H9 (cell line): ENCODE data around the gene ADAMTS8. TPM values are rescaled to one million over a fixed set of nuclear protein-coding genes. Genes with fewer than 3 reads are reported as not detected.

Source experiments
- DNase-seq: peaks from one replicate; pipeline ENCODE4 v3.0.0-alpha.2; 2017
- H2AFZ ChIP-seq: one replicate; pipeline ENCODE4 v1.6.1; 2013; ENCODE audit warnings: mild to moderate bottlenecking, low read length, control low read depth, moderate library complexity
- H2AK5ac ChIP-seq: 2 replicates; pipeline ENCODE4 v1.6.1; 2013; ENCODE audit warnings: low read length, control low read depth, mixed read lengths; ENCODE audit not compliant: insufficient read length
- H2BK120ac ChIP-seq: one replicate; pipeline ENCODE4 v1.6.1; 2013; ENCODE audit warnings: low read depth, mild to moderate bottlenecking, low read length, control low read depth, inconsistent platforms; ENCODE audit not compliant: poor library complexity, severe bottlenecking
- H2BK12ac ChIP-seq: 2 replicates; pipeline ENCODE4 v1.6.1; 2013; ENCODE audit warnings: low read length, control low read depth, mixed read lengths, low read depth; ENCODE audit not compliant: insufficient read length
- H2BK15ac ChIP-seq: 2 replicates; pipeline ENCODE4 v1.6.1; 2013; ENCODE audit warnings: low read depth, low read length, control low read depth
- H2BK20ac ChIP-seq: one replicate; pipeline ENCODE4 v1.6.1; 2013; ENCODE audit warnings: low read depth, mild to moderate bottlenecking, low read length, control low read depth, inconsistent platforms; ENCODE audit not compliant: poor library complexity, severe bottlenecking
- H2BK5ac ChIP-seq: 2 replicates; pipeline ENCODE4 v1.6.1; 2013; ENCODE audit warnings: low read length, control low read depth, mixed read lengths; ENCODE audit not compliant: insufficient read length
- H3K14ac ChIP-seq: 2 replicates; pipeline ENCODE4 v1.6.1; 2013; ENCODE audit warnings: low read length, control low read depth; ENCODE audit not compliant: insufficient read depth
- H3K18ac ChIP-seq: 2 replicates; pipeline ENCODE4 v1.6.1; 2013; ENCODE audit warnings: low read depth, mild to moderate bottlenecking, mixed read lengths, low read length, control low read depth; ENCODE audit not compliant: insufficient read length
- H3K23ac ChIP-seq: 2 replicates; pipeline ENCODE4 v1.6.1; 2013; ENCODE audit warnings: low read length, control low read depth, mixed read lengths, low read depth; ENCODE audit not compliant: insufficient read length
- H3K23me2 ChIP-seq: 2 replicates; pipeline ENCODE4 v1.6.1; 2013; ENCODE audit warnings: low read depth, mild to moderate bottlenecking, mixed read lengths, low read length, control low read depth; ENCODE audit not compliant: insufficient read length, poor library complexity, severe bottlenecking
- H3K27ac ChIP-seq: 2 replicates; pipeline ENCODE4 v1.5.1; 2013; ENCODE audit warnings: low read length, control low read depth, mixed read lengths, low read depth; ENCODE audit not compliant: insufficient read length
- H3K27me3 ChIP-seq: 2 replicates; pipeline ENCODE4 v1.6.1; 2013; ENCODE audit warnings: low read length, control low read depth, inconsistent platforms; ENCODE audit not compliant: insufficient read depth
- H3K4ac ChIP-seq: 2 replicates; pipeline ENCODE4 v1.6.1; 2013; ENCODE audit warnings: low read depth, mild to moderate bottlenecking, control low read depth, inconsistent platforms, low read length, moderate library complexity
- H3K4me1 ChIP-seq: 2 replicates; pipeline ENCODE4 v1.6.1; 2013; ENCODE audit warnings: low read length, control low read depth, inconsistent platforms; ENCODE audit not compliant: insufficient read depth
- H3K4me2 ChIP-seq: 2 replicates; pipeline ENCODE4 v1.6.1; 2013; ENCODE audit warnings: low read length, control low read depth, mixed read lengths; ENCODE audit not compliant: insufficient read length, insufficient read depth
- H3K56ac ChIP-seq: 2 replicates; pipeline ENCODE4 v1.6.1; 2013; ENCODE audit warnings: low read depth, mild to moderate bottlenecking, mixed read lengths, low read length, control low read depth; ENCODE audit not compliant: insufficient read length
- H3K79me1 ChIP-seq: 2 replicates; pipeline ENCODE4 v1.6.1; 2013; ENCODE audit warnings: low read depth, mild to moderate bottlenecking, moderate library complexity, low read length, control low read depth, inconsistent platforms; ENCODE audit not compliant: insufficient read depth, poor library complexity, severe bottlenecking
- H3K79me2 ChIP-seq: 2 replicates; pipeline ENCODE4 v1.6.1; 2013; ENCODE audit warnings: low read length, control low read depth, inconsistent platforms; ENCODE audit not compliant: insufficient read depth
- H3K9ac ChIP-seq: 2 replicates; pipeline ENCODE4 v1.6.1; 2013; ENCODE audit warnings: low read length, control low read depth, mixed read lengths; ENCODE audit not compliant: insufficient read length; ENCODE audit errors: extremely low read depth
- H3K9me3 ChIP-seq: one replicate; pipeline ENCODE4 v1.6.1; 2013; ENCODE audit warnings: low read depth, low read length, inconsistent platforms; ENCODE audit not compliant: control insufficient read depth
- H3T11ph ChIP-seq: one replicate; pipeline ENCODE4 v1.6.1; 2013; ENCODE audit warnings: mild to moderate bottlenecking, low read length, control low read depth, inconsistent platforms
- H4K20me1 ChIP-seq: one replicate; pipeline ENCODE4 v1.6.1; 2013; ENCODE audit not compliant: control insufficient read depth, insufficient read length, insufficient read depth
- H4K5ac ChIP-seq: 2 replicates; pipeline ENCODE4 v1.6.1; 2013; ENCODE audit warnings: low read depth, mild to moderate bottlenecking, mixed read lengths, low read length, control low read depth; ENCODE audit not compliant: insufficient read length
- H4K8ac ChIP-seq: replicated peaks from 2 replicates; pipeline ENCODE4 v1.6.1; 2013; ENCODE audit warnings: low read length, control low read depth, mixed read lengths, low read depth; ENCODE audit not compliant: insufficient read length
- H4K91ac ChIP-seq: 2 replicates; pipeline ENCODE4 v1.6.1; 2013; ENCODE audit warnings: low read depth, mild to moderate bottlenecking, moderate library complexity, mixed read lengths, low read length, control low read depth; ENCODE audit not compliant: insufficient read length
- H3K27ac Mint-ChIP-seq, 3 experiments: 2 replicates in 2 of 3; 3 replicates in 1 of 3; pipeline ENCODE4 v1.8.0; 2020 to 2021; ENCODE audit warnings: mixed read lengths in 3 of 3, mild to moderate bottlenecking in 1 of 3, moderate library complexity in 1 of 3
- H3K27me3 Mint-ChIP-seq: 2 replicates; pipeline ENCODE4 v1.8.0; 2021; ENCODE audit warnings: low read depth, mild to moderate bottlenecking, moderate library complexity, mixed read lengths
- H3K36me3 Mint-ChIP-seq, 3 experiments: 2 replicates in 2 of 3; 3 replicates in 1 of 3; pipeline ENCODE4 v1.8.0; 2020 to 2021; ENCODE audit warnings: low read depth in 3 of 3, mixed read lengths in 3 of 3; ENCODE audit not compliant: insufficient read depth in 1 of 3
- H3K4me1 Mint-ChIP-seq, 2 experiments: 2 replicates each; pipeline ENCODE4 v1.8.0; 2020; ENCODE audit warnings: mixed read lengths in 2 of 2
- H3K4me3 Mint-ChIP-seq, 2 experiments: 2 replicates in 1 of 2; 3 replicates in 1 of 2; pipeline ENCODE4 v1.8.0; 2020 to 2021; ENCODE audit warnings: mild to moderate bottlenecking in 2 of 2, mixed read lengths in 2 of 2, moderate library complexity in 1 of 2
- H3K9me3 Mint-ChIP-seq, 2 experiments: 2 replicates in 1 of 2; 3 replicates in 1 of 2; pipeline ENCODE4 v1.8.0; 2020; ENCODE audit warnings: mild to moderate bottlenecking in 2 of 2, mixed read lengths in 2 of 2, moderate library complexity in 1 of 2
- CTCF ChIP-seq: fragments of 200-600 bp; sonication (generic); conservative IDR thresholded peaks from 3 replicates; pipeline ENCODE4 v1.8.0; 2021; ENCODE audit warnings: antibody characterized with exemption, mild to moderate bottlenecking
- WGBS: extraction: QIAGEN DNeasy Blood & Tissue Kit; methylation state at CpG from one replicate; pipeline ENCODE4 v1.1.7; 2013; ENCODE audit warnings: missing lambda C conversion rate, low lambda C conversion rate, mixed read lengths; ENCODE audit not compliant: insufficient read length; ENCODE audit errors: extremely low coverage; 5-methylcytosine and 5-hydroxymethylcytosine counted together
- total RNA-seq: library from RNA; stranded (reverse); gene quantifications from 2 replicates; pipeline ENCODE4 v1.2.1, GENCODE V29; 2021

Gene ADAMTS8
- total RNA-seq, 1 experiment from 2014 or later, result 5.0 TPM

- Histone ChIP-seq H3K9me3 (no peaks in the 10 kb centered on the region), H2BK120ac (no peak overlapping the region), H3K4ac (no peak overlapping the region), H3K23me2 (no peaks in the 10 kb centered on the region), H3K9ac (no peak overlapping the region), H2BK20ac (no peak overlapping the region), H2AFZ (no peak overlapping the region), H3K27me3 (no peaks in the 10 kb centered on the region), H3K79me2 (no peaks in the 10 kb centered on the region), H3T11ph (no peak overlapping the region), H3K79me1 (no peaks in the 10 kb centered on the region), H3K14ac (no peak overlapping the region), H3K4me2 (no peak overlapping the region), H3K27ac (no peak overlapping the region), H4K91ac (no peak overlapping the region), H3K4me1 (peaks cover 12% of the 10 kb centered on the region; the same call in 1 of the 2 replicates), H4K8ac (no peak overlapping the region), H3K18ac (no peak overlapping the region), H2BK12ac (no peak overlapping the region), H3K56ac (no peak overlapping the region), H4K5ac (no peak overlapping the region), H2BK5ac (no peak overlapping the region), H2BK15ac (no peak overlapping the region), H3K23ac (no peak overlapping the region), H4K20me1 (no peaks in the 10 kb centered on the region), H2AK5ac (no peak overlapping the region)
- WGBS, result no CpG with 5 or more reads among the region's 7 CpGs
- Mint-ChIP-seq H3K4me1 (peaks cover 41 to 51% of the 10 kb centered on the region in 2 experiments), H3K27me3 (peaks cover 42% of the 10 kb centered on the region), H3K36me3 (peaks cover 3 to 13% (median 4%) of the 10 kb centered on the region in 3 experiments; a peak in 3 of 7 replicates), H3K4me3 (no peak overlapping the region), H3K27ac (peak overlapping the region in 1 of 3 experiments; percentile 43; a peak in 1 of 7 replicates), H3K9me3 (no peaks in the 10 kb centered on the region; a peak in 1 of 5 replicates)
- TF ChIP-seq CTCF, result no peak
- DNase-seq, result no peak
Observed at GRCh38 chr11:130407978-130408377, 20.4 kb downstream of the ADAMTS8 start.
